ENCODE measurements around the gene LINGO4. TPM values are rescaled to one million over a fixed set of nuclear protein-coding genes. Genes with fewer than 3 reads are reported as not detected.

Gene LINGO4
- total RNA-seq, result 1 to 10 TPM; 1.3 to 4.0 TPM

- peak; percentile 25 for ATAC-seq (replicated peaks)
- H3K36me3 Mint-ChIP-seq (ENCODE audit: low read depth), result peaks cover 41% of the 10 kb centered on the region
- peaks cover 23% of the 10 kb centered on the region for H3K4me1 Mint-ChIP-seq
- peak within 1 kb of the TSS; percentile 79 for H3K27ac Mint-ChIP-seq
- H3K4me3 Mint-ChIP-seq, result no peak within 1 kb of the TSS
- no peaks in the 10 kb centered on the region for H3K27me3 Mint-ChIP-seq
- no peaks in the 10 kb centered on the region for H3K9me3 Mint-ChIP-seq
These were observed at the start of gene LINGO4 for GRCh38 chr1:151805066-151805820. LINGO4 (minus strand) TSS chr1:151805419; CDS start chr1:151802704, 2,715 bp downstream.

GRCh38 chr1:151854658-151855057, 49.4 kb upstream of the LINGO4 start:
- ATAC-seq (replicated peaks), result no peak
- Mint-ChIP-seq H3K4me1 (peaks cover 1% of the 10 kb centered on the region), H3K27me3 (no peaks in the 10 kb centered on the region), H3K9me3 (no peaks in the 10 kb centered on the region), H3K27ac (no peak overlapping the region), H3K36me3 (ENCODE audit: low read depth) (peaks cover 64% of the 10 kb centered on the region), H3K4me3 (no peak overlapping the region)

GRCh38 chr1:151853411-151853943, 48.3 kb upstream of the LINGO4 start, which contains the start of gene THEM5:
THEM5 (minus strand) TSS chr1:151853712; CDS start chr1:151853565, 147 bp downstream.
- Mint-ChIP-seq H3K27ac (no peak within 1 kb of the TSS), H3K27me3 (no peaks in the 10 kb centered on the region), H3K4me3 (no peak within 1 kb of the TSS), H3K36me3 (ENCODE audit: low read depth) (peaks cover 76% of the 10 kb centered on the region), H3K9me3 (no peaks in the 10 kb centered on the region), H3K4me1 (peaks cover 7% of the 10 kb centered on the region)
- no peak for ATAC-seq (replicated peaks)

- no peak overlapping the region for H3K4me3 Mint-ChIP-seq
- peaks cover 84% of the 10 kb centered on the region for H3K36me3 Mint-ChIP-seq (ENCODE audit: low read depth)
- ATAC-seq (replicated peaks), result no peak
- no peaks in the 10 kb centered on the region for H3K27me3 Mint-ChIP-seq
- peaks cover 12% of the 10 kb centered on the region for H3K4me1 Mint-ChIP-seq
- H3K27ac Mint-ChIP-seq, result no peak overlapping the region
- no peaks in the 10 kb centered on the region for H3K9me3 Mint-ChIP-seq
These were observed 47.5 kb upstream of the LINGO4 start for GRCh38 chr1:151852733-151853132.

- peaks cover 12% of the 10 kb centered on the region for H3K4me1 Mint-ChIP-seq
- no peaks in the 10 kb centered on the region for H3K9me3 Mint-ChIP-seq
- H3K36me3 Mint-ChIP-seq (ENCODE audit: low read depth), result peaks cover 90% of the 10 kb centered on the region
- H3K27ac Mint-ChIP-seq, result peak overlapping the region; percentile 92
- H3K4me3 Mint-ChIP-seq, result no peak overlapping the region
- ATAC-seq (replicated peaks), result no peak
- H3K27me3 Mint-ChIP-seq, result no peaks in the 10 kb centered on the region
These were observed 46.7 kb upstream of the LINGO4 start for GRCh38 chr1:151851886-151852285.

- Mint-ChIP-seq H3K9me3 (no peaks in the 10 kb centered on the region), H3K4me3 (peak overlapping the region; percentile 69), H3K27ac (peak overlapping the region; percentile 92), H3K36me3 (ENCODE audit: low read depth) (peaks cover 91% of the 10 kb centered on the region), H3K27me3 (no peaks in the 10 kb centered on the region), H3K4me1 (peaks cover 27% of the 10 kb centered on the region)
- no peak for ATAC-seq (replicated peaks)
These were observed 44.7 kb upstream of the LINGO4 start for GRCh38 chr1:151849871-151850270.

GRCh38 chr1:151849126-151849525, 43.9 kb upstream of the LINGO4 start:
- peak overlapping the region; percentile 92 for H3K27ac Mint-ChIP-seq

GRCh38 chr1:151847867-151848596, 42.8 kb upstream of the LINGO4 start:
- Mint-ChIP-seq H3K27me3 (no peaks in the 10 kb centered on the region), H3K4me3 (peak overlapping the region; percentile 69), H3K4me1 (peaks cover 33% of the 10 kb centered on the region), H3K27ac (peak overlapping the region; percentile 92), H3K9me3 (no peaks in the 10 kb centered on the region), H3K36me3 (ENCODE audit: low read depth) (peaks cover 97% of the 10 kb centered on the region)
- ATAC-seq (replicated peaks), result no peak

More at GRCh38 chr1:151849126-151849525, 43.9 kb upstream of the LINGO4 start:
- no peak for ATAC-seq (replicated peaks)
- Mint-ChIP-seq H3K4me1 (peaks cover 33% of the 10 kb centered on the region), H3K4me3 (peak overlapping the region; percentile 69), H3K36me3 (ENCODE audit: low read depth) (peaks cover 93% of the 10 kb centered on the region), H3K9me3 (no peaks in the 10 kb centered on the region), H3K27me3 (no peaks in the 10 kb centered on the region)

- Mint-ChIP-seq H3K4me1 (peaks cover 33% of the 10 kb centered on the region), H3K4me3 (peak overlapping the region; percentile 68)
- ATAC-seq (replicated peaks), result peak; percentile 46
These were observed 41.5 kb upstream of the LINGO4 start for GRCh38 chr1:151846686-151847237.

GRCh38 chr1:151846062-151846568, 40.9 kb upstream of the LINGO4 start:
- ATAC-seq (replicated peaks), result peak; percentile 84
- Mint-ChIP-seq H3K36me3 (ENCODE audit: low read depth) (peaks cover 97% of the 10 kb centered on the region), H3K9me3 (no peaks in the 10 kb centered on the region), H3K4me3 (peak overlapping the region; percentile 68), H3K27me3 (no peaks in the 10 kb centered on the region), H3K27ac (peak overlapping the region; percentile 93), H3K4me1 (peaks cover 33% of the 10 kb centered on the region)

More at GRCh38 chr1:151846686-151847237, 41.5 kb upstream of the LINGO4 start:
- H3K27ac Mint-ChIP-seq, result peak overlapping the region; percentile 93
- peaks cover 97% of the 10 kb centered on the region for H3K36me3 Mint-ChIP-seq (ENCODE audit: low read depth)
- no peaks in the 10 kb centered on the region for H3K27me3 Mint-ChIP-seq
- H3K9me3 Mint-ChIP-seq, result no peaks in the 10 kb centered on the region

- H3K36me3 Mint-ChIP-seq (ENCODE audit: low read depth), result peaks cover 95% of the 10 kb centered on the region
- ATAC-seq (replicated peaks), result no peak
- no peaks in the 10 kb centered on the region for H3K9me3 Mint-ChIP-seq
- no peak overlapping the region for H3K4me3 Mint-ChIP-seq
- no peaks in the 10 kb centered on the region for H3K27me3 Mint-ChIP-seq
- H3K4me1 Mint-ChIP-seq, result peaks cover 35% of the 10 kb centered on the region
- no peak overlapping the region for H3K27ac Mint-ChIP-seq
These were observed 38.2 kb upstream of the LINGO4 start for GRCh38 chr1:151843398-151843797.

GRCh38 chr1:151841141-151841540, 35.9 kb upstream of the LINGO4 start:
- H3K4me1 Mint-ChIP-seq, result peaks cover 37% of the 10 kb centered on the region
- peak overlapping the region; percentile 94 for H3K27ac Mint-ChIP-seq
- H3K4me3 Mint-ChIP-seq, result peak overlapping the region; percentile 96
- H3K9me3 Mint-ChIP-seq, result no peaks in the 10 kb centered on the region
- ATAC-seq (replicated peaks), result no peak
- H3K27me3 Mint-ChIP-seq, result no peaks in the 10 kb centered on the region
- peaks cover 83% of the 10 kb centered on the region for H3K36me3 Mint-ChIP-seq (ENCODE audit: low read depth)

- H3K4me1 Mint-ChIP-seq, result peaks cover 40% of the 10 kb centered on the region
- H3K36me3 Mint-ChIP-seq (ENCODE audit: low read depth), result peaks cover 76% of the 10 kb centered on the region
- H3K27me3 Mint-ChIP-seq, result no peaks in the 10 kb centered on the region
- peak overlapping the region; percentile 94 for H3K27ac Mint-ChIP-seq
- H3K4me3 Mint-ChIP-seq, result peak overlapping the region; percentile 96
- ATAC-seq (replicated peaks), result no peak
- H3K9me3 Mint-ChIP-seq, result no peaks in the 10 kb centered on the region
These were observed 35.2 kb upstream of the LINGO4 start for GRCh38 chr1:151840421-151840820.
